Neural cell (in vitro differentiated cells): ENCODE measurements around the gene STXBP1. TPM values are rescaled to one million over a fixed set of nuclear protein-coding genes. Genes with fewer than 3 reads are reported as not detected.

Experiments
- H2AFZ ChIP-seq: fragments of 200-600, 300-800 bp; sonication (generic), shearing (Covaris generic); 2 replicates; pipeline ENCODE4 v1.6.0; 2014; ENCODE audit warnings: low read depth, mild to moderate bottlenecking, antibody characterized with exemption, low read length, moderate library complexity
- H3F3A ChIP-seq: fragments of 200-600 bp; shearing (Covaris generic); 2 replicates; pipeline ENCODE4 v1.6.1; 2016; ENCODE audit warnings: mild to moderate bottlenecking, moderate library complexity, mixed read lengths, antibody characterized with exemption, low read length; ENCODE audit not compliant: insufficient read depth, poor library complexity, severe bottlenecking
- H3K27ac ChIP-seq: fragments of 200-600, 300-800 bp; sonication (generic), shearing (Covaris generic); 2 replicates; pipeline ENCODE4 v1.5.1; 2014; ENCODE audit warnings: mild to moderate bottlenecking, low read length, moderate library complexity
- H3K27me3 ChIP-seq: fragments of 300-800, 200-600 bp; sonication (generic), shearing (Covaris generic); 2 replicates; pipeline ENCODE4 v1.6.0; 2014; ENCODE audit warnings: mild to moderate bottlenecking, low read depth, low read length, moderate library complexity; ENCODE audit not compliant: insufficient read depth
- H3K36me3 ChIP-seq: fragments of 300-800, 200-600 bp; sonication (generic), shearing (Covaris generic); 2 replicates; pipeline ENCODE4 v1.5.1; 2014; ENCODE audit warnings: mild to moderate bottlenecking, antibody characterized with exemption, low read length, moderate library complexity; ENCODE audit not compliant: insufficient read depth
- H3K4me2 ChIP-seq: fragments of 300-800, 200-600 bp; sonication (generic), shearing (Covaris generic); 2 replicates; pipeline ENCODE4 v1.6.0; 2014; ENCODE audit warnings: mild to moderate bottlenecking, low read length
- H3K4me3 ChIP-seq: fragments of 300-800, 200-600 bp; sonication (generic), shearing (Covaris generic); 2 replicates; pipeline ENCODE4 v1.5.1; 2014; ENCODE audit warnings: mild to moderate bottlenecking, low read length, moderate library complexity
- H3K79me2 ChIP-seq: fragments of 200-600 bp; shearing (Covaris generic); replicated peaks from 2 replicates; pipeline ENCODE4 v1.6.0; 2014; ENCODE audit warnings: mild to moderate bottlenecking, low read length, moderate library complexity; ENCODE audit not compliant: insufficient read depth
- H3K9ac ChIP-seq: fragments of 300-800, 200-600 bp; sonication (generic), shearing (Covaris generic); 2 replicates; pipeline ENCODE4 v1.6.1; 2016; ENCODE audit warnings: mild to moderate bottlenecking, low read length, mixed read lengths
- H3K9me2 ChIP-seq: fragments of 200-600 bp; shearing (Covaris generic); 2 replicates; pipeline ENCODE4 v1.6.1; 2016; ENCODE audit warnings: mild to moderate bottlenecking, low read length, mixed read lengths; ENCODE audit not compliant: insufficient read depth
- H3K9me3 ChIP-seq: fragments of 200-600, 300-800 bp; sonication (generic), shearing (Covaris generic); 2 replicates; pipeline ENCODE4 v1.6.1; 2016; ENCODE audit warnings: mild to moderate bottlenecking, mixed run types, low read length, moderate library complexity, mixed read lengths
- H4K20me1 ChIP-seq: fragments of 200-600 bp; shearing (Covaris generic); 2 replicates; pipeline ENCODE4 v1.6.1; 2016; ENCODE audit warnings: mild to moderate bottlenecking, mixed run types; ENCODE audit not compliant: insufficient read depth
- EP300 ChIP-seq: fragments of 450-650 bp; conservative IDR thresholded peaks from 2 replicates; pipeline ENCODE4 v1.6.1; 2014; ENCODE audit warnings: antibody characterized with exemption, mild to moderate bottlenecking, moderate library complexity; ENCODE audit not compliant: poor library complexity, severe bottlenecking
- EZH2 ChIP-seq: fragments of 200-600, 300-800 bp; shearing (Covaris generic), sonication (generic); IDR thresholded peaks from 2 replicates; pipeline ENCODE4 v1.6.1; 2014; ENCODE audit warnings: antibody characterized with exemption, low read length, borderline replicate concordance, mild to moderate bottlenecking; ENCODE audit not compliant: insufficient read depth, poor library complexity, severe bottlenecking
- MXI1 ChIP-seq: fragments of 450-650 bp; conservative IDR thresholded peaks from 2 replicates; pipeline ENCODE4 v1.6.1; 2014; ENCODE audit warnings: antibody characterized with exemption, mild to moderate bottlenecking; ENCODE audit not compliant: poor library complexity, severe bottlenecking
- POLR2AphosphoS5 ChIP-seq: IDR thresholded peaks from 2 replicates; pipeline ENCODE4 v1.6.1; 2012
- RAD21 ChIP-seq: fragments of 450-650 bp; conservative IDR thresholded peaks from 2 replicates; pipeline ENCODE4 v1.6.1; 2014; ENCODE audit warnings: antibody characterized with exemption, mild to moderate bottlenecking, moderate library complexity
- REST ChIP-seq: IDR thresholded peaks from 2 replicates; pipeline ENCODE4 v1.6.1; 2012; ENCODE audit warnings: borderline replicate concordance
- SMC3 ChIP-seq: fragments of 450-650 bp; conservative IDR thresholded peaks from 2 replicates; pipeline ENCODE4 v1.6.1; 2014; ENCODE audit warnings: antibody characterized with exemption, mild to moderate bottlenecking, moderate library complexity; ENCODE audit not compliant: poor library complexity
- TAF1 ChIP-seq: IDR thresholded peaks from 2 replicates; pipeline ENCODE4 v1.6.1; 2012; ENCODE audit warnings: low read depth
- polyA plus RNA-seq: library from polyadenylated mRNA; depleted of rRNA; stranded (reverse); fragments of >200 nt; gene quantifications from 2 replicates; pipeline ENCODE4 v1.2.3, GENCODE V29; 2014
- TF ChIP-seq, protein P1 (sequence below): fragments of 450-650 bp; IDR thresholded peaks from 2 replicates; pipeline ENCODE4 v1.5.1; 2014; ENCODE audit warnings: antibody characterized with exemption, mild to moderate bottlenecking, moderate library complexity; ENCODE audit not compliant: poor library complexity, severe bottlenecking

The STXBP1 gene
- polyA plus RNA-seq, 1 donor from 2014 or later = 42.5 TPM

- H3K4me2 ChIP-seq = peak overlapping the region; percentile 34
- H3K9ac ChIP-seq = peak overlapping the region; percentile 88
- no peaks in the 10 kb centered on the region for H3K36me3 ChIP-seq
- peak overlapping the region; percentile 26 for H3K27ac ChIP-seq
- no peaks in the 10 kb centered on the region for H4K20me1 ChIP-seq
- no peaks in the 10 kb centered on the region for H3K9me3 ChIP-seq
- TF ChIP-seq MXI1 (no peak), RAD21 (no peak), EZH2 (no peak), POLR2AphosphoS5 (peak; percentile 87), TAF1 (peak; percentile 55), SMC3 (peak; percentile 21), REST (peak; percentile 39), EP300 (no peak)
- TF ChIP-seq, protein P1, sequence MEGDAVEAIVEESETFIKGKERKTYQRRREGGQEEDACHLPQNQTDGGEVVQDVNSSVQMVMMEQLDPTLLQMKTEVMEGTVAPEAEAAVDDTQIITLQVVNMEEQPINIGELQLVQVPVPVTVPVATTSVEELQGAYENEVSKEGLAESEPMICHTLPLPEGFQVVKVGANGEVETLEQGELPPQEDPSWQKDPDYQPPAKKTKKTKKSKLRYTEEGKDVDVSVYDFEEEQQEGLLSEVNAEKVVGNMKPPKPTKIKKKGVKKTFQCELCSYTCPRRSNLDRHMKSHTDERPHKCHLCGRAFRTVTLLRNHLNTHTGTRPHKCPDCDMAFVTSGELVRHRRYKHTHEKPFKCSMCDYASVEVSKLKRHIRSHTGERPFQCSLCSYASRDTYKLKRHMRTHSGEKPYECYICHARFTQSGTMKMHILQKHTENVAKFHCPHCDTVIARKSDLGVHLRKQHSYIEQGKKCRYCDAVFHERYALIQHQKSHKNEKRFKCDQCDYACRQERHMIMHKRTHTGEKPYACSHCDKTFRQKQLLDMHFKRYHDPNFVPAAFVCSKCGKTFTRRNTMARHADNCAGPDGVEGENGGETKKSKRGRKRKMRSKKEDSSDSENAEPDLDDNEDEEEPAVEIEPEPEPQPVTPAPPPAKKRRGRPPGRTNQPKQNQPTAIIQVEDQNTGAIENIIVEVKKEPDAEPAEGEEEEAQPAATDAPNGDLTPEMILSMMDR = no peak
- H3K9me2 ChIP-seq = no peaks in the 10 kb centered on the region
- H3F3A ChIP-seq = no peaks in the 10 kb centered on the region
- peak overlapping the region; percentile 88 for H3K4me3 ChIP-seq
- peak overlapping the region; percentile 51 for H2AFZ ChIP-seq
- no peaks in the 10 kb centered on the region for H3K27me3 ChIP-seq
- H3K79me2 ChIP-seq = no peaks in the 10 kb centered on the region
Observed at GRCh38 chr9:127568971-127569885, 42.8 kb upstream of the STXBP1 start.

- Histone ChIP-seq H2AFZ (no peak overlapping the region), H3K9ac (peak overlapping the region; percentile 88), H3K9me2 (no peaks in the 10 kb centered on the region), H3K27ac (no peak overlapping the region), H4K20me1 (no peaks in the 10 kb centered on the region), H3K36me3 (no peaks in the 10 kb centered on the region), H3K4me2 (peak overlapping the region; percentile 34), H3F3A (no peaks in the 10 kb centered on the region), H3K79me2 (no peaks in the 10 kb centered on the region), H3K4me3 (peak overlapping the region; percentile 75), H3K9me3 (no peaks in the 10 kb centered on the region), H3K27me3 (no peaks in the 10 kb centered on the region)
- TF ChIP-seq EP300 (no peak), EZH2 (no peak), SMC3 (no peak), RAD21 (no peak), TAF1 (no peak), POLR2AphosphoS5 (no peak), MXI1 (no peak), REST (no peak)
- TF ChIP-seq, protein P1 = no peak
Observed at GRCh38 chr9:127569886-127570401, 42.1 kb upstream of the STXBP1 start.
